Tibial nerve (tissue), 3 donors: ENCODE data around the gene CARMIL1.

Source experiments
- CTCF ChIP-seq, 5 experiments: fragments of 200-600 bp in 3 of 5; fragments of 450-650 bp in 2 of 5; sonication (generic) in 3 of 5; IDR thresholded peaks; one replicate each; pipeline ENCODE4 v1.5.1; 2016 to 2019; ENCODE audit warnings: antibody characterized with exemption in 5 of 5, mild to moderate bottlenecking in 3 of 5, moderate library complexity in 2 of 5
- POLR2A ChIP-seq, 2 donors: fragments of 450-650 bp; IDR thresholded peaks; one replicate each; pipeline ENCODE4 v1.6.1; 2017; ENCODE audit warnings: antibody characterized with exemption in 2 of 2, mild to moderate bottlenecking in 2 of 2, moderate library complexity in 2 of 2

DNA sequence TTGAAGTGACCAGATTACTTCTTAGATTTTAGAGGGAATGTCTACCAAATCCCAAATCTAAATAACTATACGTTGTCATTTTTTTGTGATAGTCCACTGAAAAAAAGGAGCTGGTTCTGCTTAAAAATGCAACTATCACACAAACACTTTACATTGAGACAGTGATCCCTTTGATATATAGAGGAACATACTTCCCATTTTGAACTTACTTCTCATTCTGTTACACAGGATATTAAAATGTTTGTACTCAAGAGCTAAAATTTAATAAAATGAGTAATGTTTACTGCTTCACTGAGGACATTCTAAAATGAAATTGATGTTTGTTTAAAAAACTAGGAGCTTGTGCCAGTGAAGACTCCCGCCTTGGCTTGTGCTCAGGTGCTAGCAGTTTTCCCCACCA is 174.1 kb downstream of the CARMIL1 start:
- TF ChIP-seq POLR2A (IDR thresholded peaks at IDR 0.05) (no peak), CTCF (IDR thresholded peaks at IDR 0.05) (no peak)
